ENCODE data around the gene CD247. TPM values are rescaled to one million over a fixed set of nuclear protein-coding genes. Genes with fewer than 3 reads are reported as not detected.

CD247 gene
- total RNA-seq, 1 donor from 2014 or later, result 8.9 TPM

DNA sequence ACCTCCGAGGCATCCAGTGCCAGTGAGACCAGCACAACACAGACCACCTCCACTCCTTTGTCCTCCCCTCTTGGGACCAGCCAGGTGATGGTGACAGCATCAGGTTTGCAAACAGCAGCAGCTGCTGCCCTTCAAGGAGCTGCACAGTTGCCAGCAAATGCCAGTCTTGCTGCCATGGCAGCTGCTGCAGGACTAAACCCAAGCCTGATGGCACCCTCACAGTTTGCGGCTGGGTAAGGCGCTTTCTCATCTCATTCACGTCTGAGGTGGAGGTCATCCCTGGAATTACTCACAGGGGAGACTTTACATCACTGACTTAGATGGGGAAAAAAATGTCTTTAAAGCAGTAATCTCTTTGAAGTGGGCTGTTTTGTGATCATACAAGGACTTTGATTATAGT lies 106.3 kb downstream of the CD247 start:
- Histone ChIP-seq H3K27ac (no peak overlapping the region), H3K9me3 (no peaks in the 10 kb centered on the region), H3K27me3 (no peaks in the 10 kb centered on the region), H3K36me3 (peaks cover 30% of the 10 kb centered on the region), H3K4me1 (no peaks in the 10 kb centered on the region), H3K4me3 (no peak overlapping the region)
- DNase-seq, result no peak
- intact Hi-C loops (cut with DNase I), result no loop called here
- TF ChIP-seq, protein P1, sequence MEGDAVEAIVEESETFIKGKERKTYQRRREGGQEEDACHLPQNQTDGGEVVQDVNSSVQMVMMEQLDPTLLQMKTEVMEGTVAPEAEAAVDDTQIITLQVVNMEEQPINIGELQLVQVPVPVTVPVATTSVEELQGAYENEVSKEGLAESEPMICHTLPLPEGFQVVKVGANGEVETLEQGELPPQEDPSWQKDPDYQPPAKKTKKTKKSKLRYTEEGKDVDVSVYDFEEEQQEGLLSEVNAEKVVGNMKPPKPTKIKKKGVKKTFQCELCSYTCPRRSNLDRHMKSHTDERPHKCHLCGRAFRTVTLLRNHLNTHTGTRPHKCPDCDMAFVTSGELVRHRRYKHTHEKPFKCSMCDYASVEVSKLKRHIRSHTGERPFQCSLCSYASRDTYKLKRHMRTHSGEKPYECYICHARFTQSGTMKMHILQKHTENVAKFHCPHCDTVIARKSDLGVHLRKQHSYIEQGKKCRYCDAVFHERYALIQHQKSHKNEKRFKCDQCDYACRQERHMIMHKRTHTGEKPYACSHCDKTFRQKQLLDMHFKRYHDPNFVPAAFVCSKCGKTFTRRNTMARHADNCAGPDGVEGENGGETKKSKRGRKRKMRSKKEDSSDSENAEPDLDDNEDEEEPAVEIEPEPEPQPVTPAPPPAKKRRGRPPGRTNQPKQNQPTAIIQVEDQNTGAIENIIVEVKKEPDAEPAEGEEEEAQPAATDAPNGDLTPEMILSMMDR (IDR thresholded peaks at IDR 0.05), result no peak
- no peak for ATAC-seq

DNA sequence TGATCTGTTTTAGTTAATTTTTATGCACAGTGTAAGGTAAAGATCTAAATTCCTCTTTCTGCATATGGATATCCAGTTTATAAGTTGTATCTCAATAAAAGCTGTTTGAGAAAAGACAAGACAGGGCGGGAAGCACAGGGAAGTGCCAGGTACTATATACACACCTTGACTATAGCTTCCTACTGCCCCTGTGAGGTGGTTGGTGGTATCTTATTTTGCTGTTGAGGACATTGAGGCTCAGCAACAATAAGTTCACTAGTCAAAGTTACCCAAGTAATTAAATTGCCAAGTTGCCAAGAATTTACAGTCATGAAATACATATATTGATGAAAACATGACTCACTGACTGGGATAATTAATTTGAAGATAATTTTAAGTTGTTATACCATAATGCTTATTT lies 109.1 kb downstream of the CD247 start:
- peaks cover 16% of the 10 kb centered on the region for H3K36me3 ChIP-seq

DNA sequence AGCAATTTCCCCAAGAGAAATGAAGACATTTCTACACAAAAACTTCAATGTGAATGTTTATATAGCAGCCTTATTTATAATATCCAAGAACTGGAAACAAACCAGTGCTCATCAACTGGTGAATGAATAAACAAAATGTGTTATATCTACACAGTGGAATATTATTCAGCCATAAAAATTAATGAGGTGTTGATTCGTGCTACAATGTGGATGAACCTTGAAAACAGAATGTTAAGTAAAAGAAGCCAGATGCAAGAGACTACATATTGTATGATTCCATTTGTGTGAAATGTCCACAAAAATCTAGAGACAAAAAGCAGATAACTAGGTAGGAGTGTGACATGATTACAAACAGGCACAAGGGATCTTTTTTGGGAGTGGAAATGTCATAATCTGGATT lies 110.0 kb downstream of the CD247 start:
- no peaks in the 10 kb centered on the region for H3K9me3 ChIP-seq
- H3K27ac ChIP-seq, result no peak overlapping the region
- H3K27me3 ChIP-seq, result no peaks in the 10 kb centered on the region
- TF ChIP-seq, protein P1 (IDR thresholded peaks at IDR 0.05), result no peak
- intact Hi-C loops (cut with DNase I), result no loop called here
- H3K4me1 ChIP-seq, result no peaks in the 10 kb centered on the region
- ATAC-seq, result no peak
- no peak for DNase-seq
- no peak overlapping the region for H3K4me3 ChIP-seq
- H3K36me3 ChIP-seq, result peaks cover 16% of the 10 kb centered on the region

More for the DNA sequence above, 109.1 kb downstream of the CD247 start:
- intact Hi-C loops (cut with DNase I), result no loop called here
- DNase-seq, result no peak
- Histone ChIP-seq H3K27me3 (no peaks in the 10 kb centered on the region), H3K4me1 (no peaks in the 10 kb centered on the region), H3K9me3 (no peaks in the 10 kb centered on the region), H3K27ac (no peak overlapping the region), H3K4me3 (no peak overlapping the region)
- TF ChIP-seq, protein P1 (IDR thresholded peaks at IDR 0.05), result no peak
- no peak for ATAC-seq

DNA sequence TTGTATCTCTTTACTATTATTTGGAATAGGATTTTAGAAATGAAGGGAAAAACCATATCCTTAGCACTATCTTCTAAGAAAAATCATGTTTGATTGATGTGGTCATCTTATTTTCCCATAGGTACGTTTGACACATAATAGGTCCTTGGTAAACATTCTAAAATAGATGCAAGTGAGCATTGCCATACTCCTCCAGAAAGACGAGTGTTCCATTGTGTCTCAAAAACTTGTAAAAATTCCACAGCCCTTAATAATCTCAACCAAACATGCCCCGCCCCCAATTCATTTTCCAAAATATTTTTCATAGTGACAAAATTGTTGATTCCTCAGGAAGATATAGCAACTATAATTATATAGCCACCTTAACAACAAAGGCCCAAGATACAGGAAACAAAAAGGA lies 113.4 kb downstream of the CD247 start:
- TF ChIP-seq, protein P1 (IDR thresholded peaks at IDR 0.05), result no peak
- Histone ChIP-seq H3K9me3 (no peaks in the 10 kb centered on the region), H3K27me3 (no peaks in the 10 kb centered on the region), H3K27ac (no peak overlapping the region), H3K4me1 (no peaks in the 10 kb centered on the region), H3K4me3 (no peak overlapping the region), H3K36me3 (peaks cover 13% of the 10 kb centered on the region)
- DNase-seq, result no peak
- no peak for ATAC-seq
- intact Hi-C loops (cut with DNase I), result no loop called here

DNA sequence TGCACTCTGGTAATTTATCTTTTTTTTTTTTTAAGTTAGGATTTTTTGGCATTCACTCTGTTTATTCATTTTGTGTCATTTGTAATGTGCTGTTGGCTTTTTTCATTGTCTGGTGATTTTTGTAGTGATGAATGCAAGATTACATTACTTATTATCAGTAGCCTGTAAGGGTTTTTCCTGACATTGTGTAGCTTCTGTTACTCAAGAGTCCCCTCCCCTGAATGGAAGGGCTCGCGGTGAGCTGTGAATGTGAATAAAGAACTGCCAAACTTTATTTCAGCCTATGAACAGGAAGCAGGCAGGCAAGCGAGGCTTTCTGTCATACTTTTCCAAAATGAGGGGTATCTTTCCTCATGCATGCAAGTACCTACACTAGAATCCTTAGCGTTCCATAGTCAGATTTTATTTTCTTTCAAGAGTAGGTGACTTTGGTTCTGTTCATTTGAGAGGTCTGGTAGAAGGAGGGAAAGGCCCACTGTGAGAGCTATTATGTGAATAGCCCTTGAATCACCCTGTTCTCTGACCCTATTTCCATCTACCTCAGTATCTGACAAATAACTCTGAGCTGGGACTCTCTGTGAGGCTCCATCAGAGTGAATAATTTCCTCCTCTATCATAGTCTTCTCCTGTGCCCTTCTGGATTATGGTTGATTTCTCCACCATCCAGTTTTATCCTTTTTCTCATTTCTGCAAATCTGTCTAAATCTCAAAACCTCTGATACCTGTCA lies 114.0 kb downstream of the CD247 start:
- TF ChIP-seq, protein P1 (IDR thresholded peaks at IDR 0.05), result no peak
- Histone ChIP-seq H3K27me3 (no peaks in the 10 kb centered on the region), H3K4me3 (no peak overlapping the region), H3K36me3 (peaks cover 14% of the 10 kb centered on the region), H3K4me1 (no peaks in the 10 kb centered on the region), H3K9me3 (no peaks in the 10 kb centered on the region), H3K27ac (no peak overlapping the region)
- no peak for ATAC-seq
- DNase-seq, result no peak
- intact Hi-C loops (cut with DNase I), result no loop called here
